ENCODE measurements around the gene COA1. TPM values are rescaled to one million over a fixed set of nuclear protein-coding genes. Genes with fewer than 3 reads are reported as not detected.

Gene COA1
- total and polyA plus RNA-seq, 5 donors, result 53.3 to 78.6 (median 63.2) TPM

Other genes starting within 250 kb of the COA1 start
- gene STK17A, start 146.4 kb downstream of the COA1 start, total RNA-seq, result 10 to 100 TPM; 15.7 to 43.3 (median 35.0) TPM
- gene STK17A, start 146.4 kb downstream of the COA1 start, polyA plus RNA-seq, result 22.1 TPM
- gene BLVRA, start 29.2 kb upstream of the COA1 start, total RNA-seq, result 10 to 100 TPM; 29.5 to 50.9 (median 44.4) TPM
- 57.4 TPM for gene BLVRA, start 29.2 kb upstream of the COA1 start, polyA plus RNA-seq
- 100 to 1,000 TPM; 120 to 174 (median 160) TPM for gene MRPS24, start 140.0 kb upstream of the COA1 start, total RNA-seq
- gene MRPS24, start 140.0 kb upstream of the COA1 start, polyA plus RNA-seq, result 272 TPM
- gene URGCP, start 177.1 kb upstream of the COA1 start, total RNA-seq, result 10 to 100 TPM; 37.7 to 43.6 (median 38.5) TPM
- gene URGCP, start 177.1 kb upstream of the COA1 start, polyA plus RNA-seq, result 26.5 TPM
- 10 to 100 TPM; 40.6 to 53.4 (median 44.4) TPM for gene UBE2D4, start 196.9 kb upstream of the COA1 start, total RNA-seq
- 48.7 TPM for gene UBE2D4, start 196.9 kb upstream of the COA1 start, polyA plus RNA-seq